ENCODE measurements around the gene CTNNAL1.
"Not testable (repeated sequence)": the region's sequence is repeated elsewhere in the genome, so short reads cannot be mapped to it uniquely, and the experiment has no call there.

CTNNAL1 gene, protein sequence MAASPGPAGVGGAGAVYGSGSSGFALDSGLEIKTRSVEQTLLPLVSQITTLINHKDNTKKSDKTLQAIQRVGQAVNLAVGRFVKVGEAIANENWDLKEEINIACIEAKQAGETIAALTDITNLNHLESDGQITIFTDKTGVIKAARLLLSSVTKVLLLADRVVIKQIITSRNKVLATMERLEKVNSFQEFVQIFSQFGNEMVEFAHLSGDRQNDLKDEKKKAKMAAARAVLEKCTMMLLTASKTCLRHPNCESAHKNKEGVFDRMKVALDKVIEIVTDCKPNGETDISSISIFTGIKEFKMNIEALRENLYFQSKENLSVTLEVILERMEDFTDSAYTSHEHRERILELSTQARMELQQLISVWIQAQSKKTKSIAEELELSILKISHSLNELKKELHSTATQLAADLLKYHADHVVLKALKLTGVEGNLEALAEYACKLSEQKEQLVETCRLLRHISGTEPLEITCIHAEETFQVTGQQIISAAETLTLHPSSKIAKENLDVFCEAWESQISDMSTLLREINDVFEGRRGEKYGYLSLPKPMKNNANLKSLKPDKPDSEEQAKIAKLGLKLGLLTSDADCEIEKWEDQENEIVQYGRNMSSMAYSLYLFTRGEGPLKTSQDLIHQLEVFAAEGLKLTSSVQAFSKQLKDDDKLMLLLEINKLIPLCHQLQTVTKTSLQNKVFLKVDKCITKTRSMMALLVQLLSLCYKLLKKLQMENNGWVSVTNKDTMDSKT

GRCh38 chr9:109012876-109013678 lies at the start of gene CTNNAL1:
Gene CTNNAL1 (minus strand): TSS chr9:109013499. CDS start chr9:109013442, 57 bp downstream.
- peak; percentile 90 to 91 for DNase-seq

GRCh38 chr9:109062543-109062942 lies 49.2 kb upstream of the CTNNAL1 start:
- no peak for DNase-seq

- no peak for DNase-seq
Measured at GRCh38 chr9:109060191-109060590, 46.9 kb upstream of the CTNNAL1 start.

DNA sequence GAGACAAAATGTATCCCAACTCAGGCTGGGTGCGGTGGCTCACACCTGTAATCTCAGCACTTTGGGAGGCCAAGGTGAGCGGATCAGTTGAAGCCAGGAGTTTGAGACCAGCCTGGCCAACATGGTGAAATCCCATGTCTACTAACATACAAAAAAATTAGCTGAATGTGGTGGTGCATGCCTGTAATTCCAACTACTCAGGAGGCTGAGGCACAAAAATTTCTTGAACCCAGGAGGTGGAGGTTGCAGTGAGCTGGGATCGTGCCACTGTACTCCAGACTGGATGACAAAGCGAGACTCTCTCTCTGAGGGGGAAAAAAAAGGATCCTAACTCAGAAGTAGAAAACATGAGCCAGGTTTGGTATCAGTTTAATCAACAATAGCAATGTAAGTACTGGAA lies 39.8 kb upstream of the CTNNAL1 start:
- DNase-seq: not testable (repeated sequence)

DNA sequence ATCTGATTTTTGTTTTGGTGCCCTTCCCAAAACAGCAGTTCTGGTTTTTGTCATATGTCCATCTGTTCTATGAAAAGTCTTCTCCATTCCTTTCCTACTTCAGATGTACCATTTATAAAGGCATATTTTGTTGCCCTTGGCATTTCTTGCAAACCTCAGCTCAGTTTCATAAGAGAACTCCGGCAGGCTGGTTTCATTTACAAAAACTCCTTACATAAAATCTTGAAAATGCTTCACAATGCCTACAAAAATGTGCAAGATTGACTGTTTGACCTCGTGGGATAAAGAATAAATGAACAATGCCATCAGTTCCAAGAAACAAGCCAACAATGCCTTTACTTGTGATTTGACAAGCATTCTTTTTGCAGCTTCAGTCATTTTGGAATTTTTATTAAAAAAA lies 39.1 kb upstream of the CTNNAL1 start:
- DNase-seq: no peak

GRCh38 chr9:109051733-109052132 lies 38.4 kb upstream of the CTNNAL1 start:
- no peak for DNase-seq

DNA sequence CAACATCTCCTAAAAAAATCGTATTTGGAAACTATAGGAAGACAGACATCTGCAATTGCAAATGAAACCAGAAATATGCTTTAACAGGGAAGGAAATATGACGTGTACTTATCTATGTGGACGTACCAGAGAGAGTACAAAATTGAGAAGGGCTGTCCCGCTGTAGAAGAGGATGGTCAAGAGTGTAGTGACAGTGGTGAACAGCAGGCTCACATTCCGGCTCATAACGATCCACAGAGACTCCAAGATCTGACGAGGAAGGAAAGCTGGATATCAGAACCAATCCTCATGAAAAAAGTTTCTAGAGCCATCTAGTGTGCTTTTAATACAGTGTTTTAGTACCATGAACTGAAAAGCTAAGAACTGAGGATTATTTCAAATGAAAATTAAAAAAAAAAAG lies 37.1 kb upstream of the CTNNAL1 start:
- DNase-seq: no peak

DNA sequence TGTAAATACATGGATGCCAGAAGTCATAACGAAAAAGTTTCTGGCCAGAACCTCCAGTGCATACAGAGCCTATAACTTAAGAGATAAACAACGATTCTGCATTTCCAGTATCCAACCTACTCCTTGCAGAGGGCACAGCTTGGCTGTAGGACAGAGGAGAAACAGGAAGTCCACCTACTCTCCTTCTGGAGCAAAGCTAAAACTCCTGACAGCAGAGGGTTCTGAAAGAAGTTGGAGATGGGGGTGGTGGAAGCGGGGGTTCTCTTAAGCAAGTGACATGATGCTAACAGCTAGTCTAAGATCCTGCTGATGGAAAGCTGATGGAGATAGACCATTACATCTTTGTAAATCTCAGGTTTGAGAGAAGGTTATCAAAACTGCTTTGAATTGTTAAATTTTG lies 35.5 kb upstream of the CTNNAL1 start:
- DNase-seq: no peak

- no peak for DNase-seq
Measured at GRCh38 chr9:109047259-109047658, 34.0 kb upstream of the CTNNAL1 start.

- DNase-seq: no peak
Measured at GRCh38 chr9:109046346-109046745, 33.0 kb upstream of the CTNNAL1 start.

DNA sequence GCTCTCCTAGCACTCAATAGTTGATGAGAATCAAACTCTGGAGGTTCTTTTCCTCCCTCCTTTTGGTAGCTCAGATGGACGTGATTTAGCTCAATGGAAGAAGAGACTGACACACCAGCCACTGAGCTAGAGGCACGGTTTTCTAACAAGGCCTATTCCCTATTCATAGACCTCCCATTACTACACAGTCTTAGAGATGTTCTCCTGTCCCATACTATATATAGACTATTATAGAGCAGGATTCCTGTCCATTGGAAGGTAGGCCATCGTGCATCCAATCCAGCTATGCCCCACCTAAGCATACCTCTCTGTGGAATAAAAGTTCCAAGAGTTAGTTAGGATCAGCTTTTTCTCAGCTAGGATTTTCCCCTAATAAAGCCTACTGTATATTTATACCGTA lies 30.3 kb upstream of the CTNNAL1 start:
- no peak for DNase-seq

- no peak for DNase-seq
Measured at GRCh38 chr9:109040571-109040970, 27.3 kb upstream of the CTNNAL1 start.

- no peak for DNase-seq
Measured at GRCh38 chr9:109039539-109039938, 26.2 kb upstream of the CTNNAL1 start.

GRCh38 chr9:109037946-109038715 lies 24.8 kb upstream of the CTNNAL1 start:
- no peak for DNase-seq

DNA sequence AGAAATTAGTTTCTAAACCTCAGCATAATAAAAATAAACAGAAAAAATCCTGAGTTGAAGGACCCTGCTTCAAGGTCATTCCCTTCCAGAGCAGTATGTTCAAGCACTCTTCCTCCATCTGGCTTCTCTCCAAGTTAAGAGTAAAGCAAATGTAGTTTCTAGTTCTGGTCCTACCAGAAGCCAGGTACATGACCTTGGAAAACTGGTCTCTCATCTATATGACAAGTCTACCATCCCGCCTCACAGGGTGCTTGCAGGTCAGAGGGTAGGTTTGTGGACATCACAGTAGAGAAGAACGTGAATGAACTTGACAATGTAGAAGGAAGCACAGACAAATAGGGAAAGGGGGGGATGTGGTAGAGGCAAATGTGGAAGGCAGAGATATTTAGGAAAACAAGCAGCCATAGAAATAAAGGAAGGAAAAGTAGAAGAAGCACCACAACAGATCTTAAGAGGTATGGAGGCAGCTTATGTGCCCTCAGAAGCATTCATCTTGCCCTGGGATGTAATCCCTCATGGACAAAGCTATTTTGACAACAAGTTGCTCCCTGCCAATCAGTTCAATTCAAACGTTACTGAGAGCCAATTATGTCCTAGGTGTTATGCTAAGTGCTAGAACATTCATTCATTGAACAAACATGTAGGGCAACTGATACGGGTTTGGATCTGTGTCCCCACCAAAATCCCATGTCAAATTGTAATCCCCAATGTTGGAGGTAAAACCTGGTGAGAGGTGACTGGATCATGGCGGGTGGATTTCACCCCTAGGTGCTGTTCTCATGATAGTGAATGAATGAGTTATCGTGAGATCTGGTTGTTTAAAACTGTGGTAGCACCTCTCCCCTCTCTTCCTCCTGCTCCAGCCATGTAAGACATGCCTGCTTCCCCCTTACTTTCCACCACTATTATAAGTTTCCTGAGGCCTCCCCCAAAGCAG lies 23.7 kb upstream of the CTNNAL1 start:
- no peak for DNase-seq

DNA sequence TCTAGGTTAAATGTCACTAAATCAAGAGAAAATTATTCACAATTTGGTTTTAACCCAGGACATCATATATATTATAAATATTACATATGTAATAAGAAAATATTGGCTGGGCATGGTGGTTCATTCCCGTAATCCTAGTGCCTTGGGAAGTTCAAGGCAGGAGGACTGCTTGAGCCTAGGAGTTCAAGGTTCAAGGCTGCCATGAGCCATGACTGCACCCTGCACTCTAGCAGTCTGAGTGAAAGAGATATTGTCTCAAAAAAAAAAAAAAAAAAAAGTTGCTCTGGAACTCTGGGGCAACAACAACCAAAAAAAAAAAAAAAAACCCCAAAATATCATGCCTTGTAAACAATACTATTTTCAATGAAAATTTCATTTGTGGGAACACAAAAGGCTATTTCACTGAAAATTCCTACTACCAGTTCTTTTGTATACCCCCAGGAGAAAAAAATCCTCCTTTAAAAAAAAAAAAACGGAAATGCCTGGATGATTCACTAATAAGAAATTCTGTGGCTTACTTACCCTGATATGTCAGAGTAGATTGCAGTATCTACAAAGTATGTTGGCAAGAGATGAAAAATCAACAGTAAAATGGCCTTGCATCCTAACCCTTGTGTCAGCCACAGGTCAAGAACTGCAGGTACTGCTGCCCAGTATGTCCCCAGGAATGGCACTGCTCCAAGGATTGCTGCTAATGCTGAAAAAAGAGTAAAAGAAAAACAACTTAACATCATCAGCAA lies 22.6 kb upstream of the CTNNAL1 start:
- DNase-seq: no peak

DNA sequence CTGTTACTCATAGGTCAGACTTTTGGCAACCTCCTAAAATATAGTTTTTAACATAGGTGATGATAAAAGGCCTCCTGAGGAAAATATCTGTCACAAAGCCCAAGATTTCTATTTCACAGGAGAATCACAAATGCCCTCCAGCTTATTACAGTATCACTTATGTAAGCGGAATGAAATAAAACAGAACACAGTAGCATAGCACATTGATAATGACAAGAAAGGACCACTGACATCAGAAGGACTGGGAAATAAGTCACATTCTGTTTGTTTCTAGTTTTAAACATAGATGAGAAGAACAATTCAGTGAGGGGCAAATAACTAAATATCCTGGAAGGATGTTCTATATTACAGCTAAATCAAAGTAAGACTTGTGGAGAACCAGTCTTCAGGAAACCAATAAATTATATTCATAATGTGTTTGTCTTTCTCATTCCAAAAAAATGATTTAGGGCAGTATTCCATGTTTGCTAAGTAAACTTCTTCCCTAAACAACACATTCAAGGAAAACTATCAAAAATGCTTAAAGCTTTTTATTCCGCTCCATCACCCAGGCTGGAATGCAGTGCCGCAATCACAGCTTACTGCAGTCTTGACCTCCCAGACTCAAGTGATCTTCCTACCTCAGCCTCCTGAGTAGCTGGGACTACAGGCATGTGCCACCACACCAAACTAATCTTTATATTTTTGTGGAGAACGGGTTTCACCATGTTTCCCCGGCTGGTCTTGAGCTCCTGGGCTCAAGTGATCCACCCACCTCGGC lies 20.8 kb upstream of the CTNNAL1 start:
- no peak for DNase-seq

- no peak for DNase-seq
Measured at GRCh38 chr9:109031241-109031640, 17.9 kb upstream of the CTNNAL1 start.

DNA sequence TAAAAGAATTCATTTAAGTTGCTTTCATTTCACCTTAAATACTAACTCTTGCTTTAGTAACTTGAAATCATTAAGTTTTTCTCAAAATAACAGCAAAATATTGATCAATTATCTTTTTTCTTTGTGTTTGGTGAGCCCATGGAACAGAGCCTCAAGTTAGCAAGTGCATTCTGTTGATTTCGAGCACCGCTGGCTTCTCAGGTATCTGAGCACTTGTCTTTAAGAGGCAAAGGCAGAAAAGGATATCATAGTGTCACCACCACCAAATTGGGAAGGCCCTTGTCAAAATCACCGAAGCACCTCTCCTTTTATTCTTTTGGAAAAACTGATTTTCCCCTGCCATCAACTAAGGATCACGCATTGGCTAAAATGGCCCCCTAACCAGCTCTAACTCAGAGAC lies 17.1 kb upstream of the CTNNAL1 start:
- DNase-seq: no peak

DNA sequence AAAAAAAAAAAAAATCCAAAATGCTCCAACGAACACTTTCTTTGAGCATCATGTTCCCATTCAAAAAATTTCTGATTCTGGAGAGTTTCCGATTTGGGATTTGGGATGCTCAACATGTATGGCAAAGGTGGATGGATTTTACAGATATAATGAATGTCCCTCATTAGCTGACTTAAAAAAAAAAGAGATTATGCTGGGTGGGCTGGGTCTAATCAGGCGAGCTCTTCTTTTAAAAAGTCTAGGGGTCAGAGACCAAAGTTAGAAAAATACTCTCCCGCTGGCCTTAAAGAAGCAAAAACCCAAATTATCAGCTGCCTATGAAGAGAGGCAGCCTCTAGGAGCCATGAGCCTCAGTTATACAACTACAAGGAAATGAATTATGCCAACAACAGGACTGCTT lies 15.2 kb upstream of the CTNNAL1 start:
- DNase-seq: no peak
